Neuronal stem cell (in vitro differentiated cells): Measurements from ENCODE around the gene SLC9C1.

Experiments
- DNase-seq: peaks from one replicate; pipeline ENCODE4 v3.0.0-alpha.2; 2013; ENCODE audit warnings: low spot score
- H2AFZ ChIP-seq: one replicate; pipeline ENCODE4 v1.6.1; 2013; ENCODE audit warnings: mild to moderate bottlenecking, low read length, inconsistent platforms
- H2AK5ac ChIP-seq: 2 replicates; pipeline ENCODE4 v1.6.1; 2013; ENCODE audit warnings: low read depth, mild to moderate bottlenecking, inconsistent platforms, low read length, moderate library complexity, mixed read lengths
- H2BK120ac ChIP-seq: 2 replicates; pipeline ENCODE4 v1.6.1; 2013; ENCODE audit warnings: low read depth, mild to moderate bottlenecking, inconsistent platforms, low read length, moderate library complexity, mixed read lengths
- H2BK12ac ChIP-seq: one replicate; pipeline ENCODE4 v1.6.1; 2013; ENCODE audit warnings: low read length, inconsistent platforms
- H2BK15ac ChIP-seq: 2 replicates; pipeline ENCODE4 v1.6.1; 2013; ENCODE audit warnings: mild to moderate bottlenecking, low read length, inconsistent platforms, mixed read lengths
- H2BK5ac ChIP-seq: one replicate; pipeline ENCODE4 v1.6.1; 2013; ENCODE audit warnings: inconsistent platforms, mild to moderate bottlenecking, low read length, moderate library complexity
- H3K14ac ChIP-seq: one replicate; pipeline ENCODE4 v1.6.1; 2013; ENCODE audit warnings: low read length, inconsistent platforms
- H3K18ac ChIP-seq: 2 replicates; pipeline ENCODE4 v1.6.1; 2013; ENCODE audit warnings: low read length, inconsistent platforms
- H3K23ac ChIP-seq: 2 replicates; pipeline ENCODE4 v1.6.1; 2013; ENCODE audit warnings: low read depth, mild to moderate bottlenecking, mixed read lengths, low read length, inconsistent platforms; ENCODE audit not compliant: poor library complexity
- H3K27ac ChIP-seq: replicated peaks from 3 replicates; pipeline ENCODE4 v1.5.1; 2013; ENCODE audit warnings: low read length, inconsistent platforms
- H3K27me3 ChIP-seq, 3 experiments: 2 replicates each; pipeline ENCODE4 v1.6.1; 2013; ENCODE audit warnings: low read length in 3 of 3, mild to moderate bottlenecking in 2 of 3, inconsistent platforms in 1 of 3, low read depth in 1 of 3, mixed read lengths in 1 of 3, moderate library complexity in 1 of 3; ENCODE audit not compliant: control insufficient read depth in 3 of 3, insufficient read depth in 3 of 3
- H3K36me3 ChIP-seq, 2 donors: replicated peaks in 1 of 2; 2 replicates each; pipeline ENCODE4 v1.6.1; 2013; ENCODE audit warnings: low read length in 2 of 2; ENCODE audit not compliant: control insufficient read depth in 2 of 2, insufficient read depth in 2 of 2
- H3K4ac ChIP-seq: 2 replicates; pipeline ENCODE4 v1.6.1; 2013; ENCODE audit warnings: inconsistent platforms, mild to moderate bottlenecking, low read length, moderate library complexity
- H3K4me1 ChIP-seq, 2 donors: 1 replicate in 1 of 2; 2 replicates in 1 of 2; pipeline ENCODE4 v1.6.1; 2013; ENCODE audit warnings: low read length in 2 of 2, low read depth in 1 of 2; ENCODE audit not compliant: control insufficient read depth in 2 of 2, insufficient read depth in 1 of 2
- H3K4me2 ChIP-seq: one replicate; pipeline ENCODE4 v1.6.1; 2013; ENCODE audit warnings: mild to moderate bottlenecking, low read length, inconsistent platforms; ENCODE audit not compliant: insufficient read depth, poor library complexity, severe bottlenecking
- H3K4me3 ChIP-seq, 2 donors: 2 replicates each; pipeline ENCODE4 v1.5.1; 2013; ENCODE audit warnings: low read length in 2 of 2, mild to moderate bottlenecking in 2 of 2, inconsistent platforms in 1 of 2, moderate library complexity in 1 of 2
- H3K79me1 ChIP-seq: one replicate; pipeline ENCODE4 v1.6.1; 2013; ENCODE audit warnings: low read depth, mild to moderate bottlenecking, inconsistent platforms, low read length, moderate library complexity
- H3K9ac ChIP-seq: one replicate; pipeline ENCODE4 v1.6.1; 2013; ENCODE audit warnings: mild to moderate bottlenecking, low read depth, low read length, inconsistent platforms; ENCODE audit not compliant: poor library complexity
- H3K9me3 ChIP-seq, 2 donors: replicated peaks in 1 of 2; 2 replicates each; pipeline versions ENCODE3 to v1.6.1; 2013; ENCODE audit warnings: low read length in 2 of 2, mild to moderate bottlenecking in 2 of 2, inconsistent platforms in 1 of 2, low read depth in 1 of 2, mixed read lengths in 1 of 2, moderate library complexity in 1 of 2; ENCODE audit not compliant: control insufficient read depth in 2 of 2, insufficient read depth in 1 of 2
- H4K8ac ChIP-seq: one replicate; pipeline ENCODE4 v1.6.1; 2013; ENCODE audit warnings: low read depth, mild to moderate bottlenecking, inconsistent platforms, low read length, moderate library complexity
- H4K91ac ChIP-seq: one replicate; pipeline ENCODE4 v1.6.1; 2013; ENCODE audit warnings: low read length, low read depth, mild to moderate bottlenecking, inconsistent platforms; ENCODE audit not compliant: poor library complexity
- WGBS, 2 donors: extraction: QIAGEN DNeasy Blood & Tissue Kit; methylation state at CpG; one replicate each; pipeline ENCODE4 v1.1.7; 2013; ENCODE audit warnings: missing lambda C conversion rate in 2 of 2, mixed read lengths in 1 of 2; ENCODE audit not compliant: insufficient read length in 2 of 2, insufficient replicate concordance in 1 of 2; ENCODE audit errors: extremely low coverage in 2 of 2; 5-methylcytosine and 5-hydroxymethylcytosine counted together

Gene SLC9C1

DNA sequence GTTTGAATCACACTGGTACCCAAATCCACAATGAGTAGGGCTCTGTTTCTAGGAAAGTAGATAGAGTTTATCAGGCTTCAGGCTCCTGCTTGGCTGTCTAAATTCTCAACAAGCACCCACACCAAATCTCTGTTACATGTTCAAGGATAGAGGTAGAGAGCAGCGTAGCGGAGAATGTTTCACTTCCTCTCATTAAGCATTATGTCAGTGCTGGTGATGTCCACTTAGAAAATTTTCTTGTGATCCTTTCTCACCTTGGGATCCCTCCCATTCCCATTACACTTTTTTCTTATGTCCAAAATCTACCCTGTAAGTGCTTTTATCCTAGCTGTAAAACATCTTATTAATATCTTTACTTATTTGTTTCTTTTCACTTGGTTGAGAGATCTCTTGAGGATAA is 126.3 kb downstream of the SLC9C1 start:
- no CpG with 5 or more reads among the region's 2 CpGs for WGBS, 2 donors
- no peak overlapping the region for H2BK15ac ChIP-seq
- peaks cover 0 to 2% of the 10 kb centered on the region in 2 donors for H3K9me3 ChIP-seq
- no peak overlapping the region for H3K14ac ChIP-seq
- H2AK5ac ChIP-seq, result no peak overlapping the region
- H3K18ac ChIP-seq, result no peak overlapping the region
- no peak overlapping the region for H3K4ac ChIP-seq
- no peak overlapping the region for H3K4me2 ChIP-seq
- no peak overlapping the region for H4K8ac ChIP-seq
- H3K36me3 ChIP-seq, result no peaks in the 10 kb centered on the region
- H3K4me1 ChIP-seq, result peaks cover 0 to 2% of the 10 kb centered on the region in 2 donors
- no peak for DNase-seq
- H4K91ac ChIP-seq, result no peak overlapping the region
- no peak overlapping the region for H2BK5ac ChIP-seq
- no peak overlapping the region for H2BK120ac ChIP-seq
- no peak overlapping the region for H3K27ac ChIP-seq
- H2AFZ ChIP-seq, result no peak overlapping the region
- no peak overlapping the region for H3K4me3 ChIP-seq
- no peak overlapping the region for H3K23ac ChIP-seq
- no peaks in the 10 kb centered on the region for H3K27me3 ChIP-seq
- no peak overlapping the region for H3K9ac ChIP-seq
- H2BK12ac ChIP-seq, result no peak overlapping the region
- no peaks in the 10 kb centered on the region for H3K79me1 ChIP-seq

DNA sequence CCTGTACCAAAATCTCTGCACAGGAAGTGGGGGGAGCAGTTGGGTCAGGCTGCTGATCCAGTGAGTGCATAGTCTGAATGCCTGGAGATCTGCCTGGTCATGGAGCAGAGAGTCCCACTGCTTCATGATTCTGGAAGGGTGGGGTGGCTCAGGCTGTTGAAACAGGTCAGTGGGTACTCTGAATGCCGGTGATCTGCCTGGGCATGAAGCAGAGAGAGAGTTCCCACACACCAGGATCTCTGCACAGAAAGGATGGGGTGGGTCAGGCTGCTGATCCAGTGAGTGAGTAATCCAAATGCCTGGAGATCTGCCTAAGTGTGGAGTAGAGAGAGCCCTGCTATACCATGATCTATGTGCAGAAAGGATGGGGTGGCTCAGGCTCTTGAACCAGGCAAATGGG is 144.9 kb downstream of the SLC9C1 start:
- H3K18ac ChIP-seq, result no peak overlapping the region
- no peak overlapping the region for H2BK12ac ChIP-seq
- WGBS, 2 donors, result no CpG with 5 or more reads among the region's 1 CpG
- H3K4me3 ChIP-seq, result no peak overlapping the region
- no peak overlapping the region for H2BK120ac ChIP-seq
- H2BK15ac ChIP-seq, result no peak overlapping the region
- no peak for DNase-seq
- no peaks in the 10 kb centered on the region for H3K4me1 ChIP-seq
- no peak overlapping the region for H3K4me2 ChIP-seq
- H3K27ac ChIP-seq, result no peak overlapping the region
- H4K91ac ChIP-seq, result no peak overlapping the region
- no peak overlapping the region for H3K9ac ChIP-seq
- H3K14ac ChIP-seq, result no peak overlapping the region
- peak overlapping the region; percentile 30 for H2AK5ac ChIP-seq
- H4K8ac ChIP-seq, result no peak overlapping the region
- H2AFZ ChIP-seq, result no peak overlapping the region
- no peaks in the 10 kb centered on the region for H3K79me1 ChIP-seq
- peaks cover 16 to 17% of the 10 kb centered on the region in 2 donors for H3K9me3 ChIP-seq
- H3K4ac ChIP-seq, result no peak overlapping the region
- H3K23ac ChIP-seq, result no peak overlapping the region
- H2BK5ac ChIP-seq, result peak overlapping the region; percentile 49
- H3K36me3 ChIP-seq, result no peaks in the 10 kb centered on the region
- peaks cover 0 to 3% (median 0%) of the 10 kb centered on the region in 3 experiments for H3K27me3 ChIP-seq

DNA sequence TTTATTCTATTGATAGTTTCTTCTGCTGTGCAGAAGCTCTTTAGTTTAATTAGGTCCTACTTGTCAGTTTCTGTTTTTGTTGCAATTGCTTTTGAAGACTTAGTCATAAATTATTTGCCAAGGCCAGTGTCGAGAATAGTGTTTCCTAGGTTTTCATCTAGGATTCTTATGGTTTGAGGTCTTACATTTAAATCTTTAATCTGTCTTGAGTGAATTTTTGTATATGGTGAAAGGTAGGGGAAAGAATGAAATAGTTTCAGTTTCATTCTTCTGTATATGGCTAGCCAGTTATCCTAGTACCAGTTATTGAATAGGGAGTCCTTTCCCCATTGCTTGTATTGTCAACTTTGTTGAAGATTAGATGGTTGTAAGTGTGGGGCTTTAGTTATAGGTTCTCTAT is 150.3 kb downstream of the SLC9C1 start:
- Histone ChIP-seq H2BK5ac (no peak overlapping the region), H3K4ac (no peak overlapping the region), H2BK15ac (no peak overlapping the region), H3K4me2 (no peak overlapping the region), H2BK120ac (no peak overlapping the region), H2AFZ (no peak overlapping the region), H4K8ac (no peak overlapping the region), H3K27me3 (peaks cover 0 to 3% (median 0%) of the 10 kb centered on the region in 3 experiments), H3K18ac (no peak overlapping the region), H3K36me3 (no peaks in the 10 kb centered on the region), H3K23ac (no peak overlapping the region), H3K14ac (no peak overlapping the region), H3K4me1 (no peaks in the 10 kb centered on the region), H3K27ac (no peak overlapping the region), H2BK12ac (no peak overlapping the region), H2AK5ac (no peak overlapping the region), H3K4me3 (no peak overlapping the region), H3K79me1 (no peaks in the 10 kb centered on the region), H3K9ac (no peak overlapping the region), H4K91ac (no peak overlapping the region), H3K9me3 (peaks cover 3 to 8% of the 10 kb centered on the region in 2 donors)
- DNase-seq, result no peak
- no CpG with 5 or more reads among the region's 1 CpG for whole genome bisulfite sequencing, 2 donors

DNA sequence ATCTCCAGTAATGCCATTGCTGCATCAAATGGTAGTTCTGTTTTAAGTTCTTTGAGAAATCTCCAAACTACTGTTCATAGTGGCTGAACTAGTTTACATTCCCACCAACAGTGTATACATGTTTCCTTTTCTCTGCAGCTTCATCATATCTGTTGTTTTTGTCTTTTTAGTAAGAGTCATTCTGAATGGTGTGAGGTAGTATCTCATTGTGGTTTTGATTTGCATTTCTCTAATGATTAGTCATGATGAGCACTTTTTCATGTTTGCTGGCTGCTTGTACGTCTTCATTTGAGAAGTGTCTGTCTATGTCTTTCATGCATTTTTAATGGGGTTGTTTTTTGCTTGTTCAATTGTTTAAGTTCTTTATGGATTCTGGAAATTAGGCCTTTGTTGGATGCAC is 150.8 kb downstream of the SLC9C1 start:
- H3K14ac ChIP-seq, result no peak overlapping the region
- WGBS, 2 donors, result no CpG with 5 or more reads among the region's 1 CpG
- no peak overlapping the region for H2AK5ac ChIP-seq
- H3K9ac ChIP-seq, result no peak overlapping the region
- no peak overlapping the region for H2BK12ac ChIP-seq
- no peak overlapping the region for H4K8ac ChIP-seq
- peaks cover 0 to 3% (median 0%) of the 10 kb centered on the region in 3 experiments for H3K27me3 ChIP-seq
- H3K36me3 ChIP-seq, result no peaks in the 10 kb centered on the region
- no peaks in the 10 kb centered on the region for H3K4me1 ChIP-seq
- H2BK15ac ChIP-seq, result no peak overlapping the region
- no peak overlapping the region for H2BK120ac ChIP-seq
- H4K91ac ChIP-seq, result no peak overlapping the region
- peaks cover 0 to 5% of the 10 kb centered on the region in 2 donors for H3K9me3 ChIP-seq
- no peak overlapping the region for H3K4me2 ChIP-seq
- no peaks in the 10 kb centered on the region for H3K79me1 ChIP-seq
- H2BK5ac ChIP-seq, result no peak overlapping the region
- H2AFZ ChIP-seq, result no peak overlapping the region
- no peak for DNase-seq
- no peak overlapping the region for H3K27ac ChIP-seq
- no peak overlapping the region for H3K4me3 ChIP-seq
- no peak overlapping the region for H3K4ac ChIP-seq
- H3K23ac ChIP-seq, result no peak overlapping the region
- no peak overlapping the region for H3K18ac ChIP-seq
